ENCODE data around the gene SLCO3A1. TPM values are rescaled to one million over a fixed set of nuclear protein-coding genes. Genes with fewer than 3 reads are reported as not detected.

Gene SLCO3A1
- total and polyA plus RNA-seq, 2 experiments from 2014 or later, result 1.9 to 6.9 TPM

GRCh38 chr15:92151741-92152140, 298.2 kb downstream of the SLCO3A1 start:
- peaks cover 14% of the 10 kb centered on the region; the same call in 1 of the 2 replicates for H3F3A ChIP-seq (ENCODE audit: insufficient read depth)
- no peaks in the 10 kb centered on the region for H3K79me2 ChIP-seq (ENCODE audit: insufficient read depth)
- no peak overlapping the region for H3K4me3 ChIP-seq
- H3K4me2 ChIP-seq (ENCODE audit: unreplicated experiment), result no peak overlapping the region
- TF ChIP-seq EZH2 (IDR thresholded peaks at IDR 0.05; ENCODE audit: insufficient read depth, poor library complexity, severe bottlenecking) (no peak), EZH2phosphoT487 (IDR thresholded peaks at IDR 0.05; ENCODE audit: insufficient read depth, low read depth) (no peak)
- no peak overlapping the region for H2AFZ ChIP-seq
- in situ Hi-C loops (cut with MboI), result no loop called here
- H3K9me3 ChIP-seq (ENCODE audit: low read depth), result no peaks in the 10 kb centered on the region
- H3K27me3 ChIP-seq (replicated peaks; ENCODE audit: insufficient read depth), result no peaks in the 10 kb centered on the region
- DNase-seq, result no peak
- no peak overlapping the region for H3K27ac ChIP-seq
- H3K4me1 ChIP-seq (ENCODE audit: insufficient read depth), result peaks cover 11% of the 10 kb centered on the region
- H3K36me3 ChIP-seq (ENCODE audit: low read depth), result no peaks in the 10 kb centered on the region
- WGBS, 2 experiments (ENCODE audit: low coverage in 1 of 2, low lambda C conversion rate in 2 of 2, missing lambda C conversion rate in 2 of 2), result 37 to 48% methylated on average over 3 of the region's 3 CpGs
- H4K20me1 ChIP-seq (ENCODE audit: insufficient read depth), result no peaks in the 10 kb centered on the region
- no peak overlapping the region for H3K9ac ChIP-seq
- no peaks in the 10 kb centered on the region for H3K9me2 ChIP-seq (ENCODE audit: insufficient read depth)

- 90 to 94% methylated on average over 1 of the region's 1 CpG for WGBS, 2 experiments (ENCODE audit: low coverage in 1 of 2, low lambda C conversion rate in 2 of 2, missing lambda C conversion rate in 2 of 2)
- Histone ChIP-seq H3F3A (ENCODE audit: insufficient read depth) (peaks cover 14% of the 10 kb centered on the region; the same call in 1 of the 2 replicates), H3K4me1 (ENCODE audit: insufficient read depth) (peaks cover 11% of the 10 kb centered on the region), H3K9me3 (ENCODE audit: low read depth) (no peaks in the 10 kb centered on the region), H4K20me1 (ENCODE audit: insufficient read depth) (no peaks in the 10 kb centered on the region), H3K27me3 (replicated peaks; ENCODE audit: insufficient read depth) (no peaks in the 10 kb centered on the region), H3K79me2 (ENCODE audit: insufficient read depth) (no peaks in the 10 kb centered on the region), H3K9ac (no peak overlapping the region), H3K36me3 (ENCODE audit: low read depth) (no peaks in the 10 kb centered on the region), H3K4me3 (no peak overlapping the region), H3K27ac (no peak overlapping the region), H2AFZ (no peak overlapping the region), H3K4me2 (ENCODE audit: unreplicated experiment) (no peak overlapping the region), H3K9me2 (ENCODE audit: insufficient read depth) (no peaks in the 10 kb centered on the region)
- DNase-seq, result no peak
- in situ Hi-C loops (cut with MboI), result no loop called here
- TF ChIP-seq EZH2 (IDR thresholded peaks at IDR 0.05; ENCODE audit: insufficient read depth, poor library complexity, severe bottlenecking), result no peak
- no peak for TF ChIP-seq EZH2phosphoT487 (IDR thresholded peaks at IDR 0.05; ENCODE audit: insufficient read depth, low read depth)
These were observed 299.5 kb downstream of the SLCO3A1 start for GRCh38 chr15:92152983-92153382.

- H2AFZ ChIP-seq, result no peak overlapping the region
- no peaks in the 10 kb centered on the region for H3K36me3 ChIP-seq (ENCODE audit: low read depth)
- H3K9me2 ChIP-seq (ENCODE audit: insufficient read depth), result no peaks in the 10 kb centered on the region
- DNase-seq, result no peak
- H3K9ac ChIP-seq, result no peak overlapping the region
- 86 to 94% methylated on average over 3 of the region's 3 CpGs for WGBS, 2 experiments (ENCODE audit: low coverage in 1 of 2, low lambda C conversion rate in 2 of 2, missing lambda C conversion rate in 2 of 2)
- no peaks in the 10 kb centered on the region for H3K79me2 ChIP-seq (ENCODE audit: insufficient read depth)
- H4K20me1 ChIP-seq (ENCODE audit: insufficient read depth), result no peaks in the 10 kb centered on the region
- H3F3A ChIP-seq (ENCODE audit: insufficient read depth), result peaks cover 10% of the 10 kb centered on the region; the same call in 1 of the 2 replicates
- H3K4me2 ChIP-seq (ENCODE audit: unreplicated experiment), result no peak overlapping the region
- H3K27ac ChIP-seq, result no peak overlapping the region
- peaks cover 10% of the 10 kb centered on the region for H3K4me1 ChIP-seq (ENCODE audit: insufficient read depth)
- H3K27me3 ChIP-seq (replicated peaks; ENCODE audit: insufficient read depth), result no peaks in the 10 kb centered on the region
- no peaks in the 10 kb centered on the region for H3K9me3 ChIP-seq (ENCODE audit: low read depth)
- no peak overlapping the region for H3K4me3 ChIP-seq
- in situ Hi-C loops (cut with MboI), result no loop called here
- TF ChIP-seq EZH2phosphoT487 (IDR thresholded peaks at IDR 0.05; ENCODE audit: insufficient read depth, low read depth), result no peak
- no peak for TF ChIP-seq EZH2 (IDR thresholded peaks at IDR 0.05; ENCODE audit: insufficient read depth, poor library complexity, severe bottlenecking)
These were observed 300.1 kb downstream of the SLCO3A1 start for GRCh38 chr15:92153620-92154019.

- Histone ChIP-seq H3K27ac (no peak overlapping the region), H3K36me3 (ENCODE audit: low read depth) (no peaks in the 10 kb centered on the region), H3K9me3 (ENCODE audit: low read depth) (no peaks in the 10 kb centered on the region), H3K9ac (no peak overlapping the region), H3F3A (ENCODE audit: insufficient read depth) (no peaks in the 10 kb centered on the region), H2AFZ (no peak overlapping the region), H3K79me2 (ENCODE audit: insufficient read depth) (no peaks in the 10 kb centered on the region), H3K27me3 (replicated peaks; ENCODE audit: insufficient read depth) (no peaks in the 10 kb centered on the region), H3K4me3 (no peak overlapping the region), H3K4me1 (ENCODE audit: insufficient read depth) (no peaks in the 10 kb centered on the region), H4K20me1 (ENCODE audit: insufficient read depth) (no peaks in the 10 kb centered on the region), H3K9me2 (ENCODE audit: insufficient read depth) (no peaks in the 10 kb centered on the region), H3K4me2 (ENCODE audit: unreplicated experiment) (no peak overlapping the region)
- WGBS, 2 experiments (ENCODE audit: low coverage in 1 of 2, low lambda C conversion rate in 2 of 2, missing lambda C conversion rate in 2 of 2), result 80 to 88% methylated on average over 9 of the region's 9 CpGs
- TF ChIP-seq EZH2 (IDR thresholded peaks at IDR 0.05; ENCODE audit: insufficient read depth, poor library complexity, severe bottlenecking) (no peak), EZH2phosphoT487 (IDR thresholded peaks at IDR 0.05; ENCODE audit: insufficient read depth, low read depth) (no peak)
- no peak for DNase-seq
- in situ Hi-C loops (cut with MboI), result no loop called here
These were observed 302.4 kb downstream of the SLCO3A1 start for GRCh38 chr15:92155934-92156333.

Data from GM23248 (cell line).